ENCODE measurements around the gene PDLIM1.

The PDLIM1 gene

GRCh38 chr10:95264227-95265051 is 26.4 kb downstream of the PDLIM1 start:
- no peak overlapping the region for H3K27ac ChIP-seq

GRCh38 chr10:95263864-95264226 is 27.0 kb downstream of the PDLIM1 start:
- no peak overlapping the region for H3K27ac ChIP-seq
- no peak for TF ChIP-seq ZFX (IDR thresholded peaks at IDR 0.05; ENCODE audit: borderline replicate concordance)
- TF ChIP-seq, protein P1, sequence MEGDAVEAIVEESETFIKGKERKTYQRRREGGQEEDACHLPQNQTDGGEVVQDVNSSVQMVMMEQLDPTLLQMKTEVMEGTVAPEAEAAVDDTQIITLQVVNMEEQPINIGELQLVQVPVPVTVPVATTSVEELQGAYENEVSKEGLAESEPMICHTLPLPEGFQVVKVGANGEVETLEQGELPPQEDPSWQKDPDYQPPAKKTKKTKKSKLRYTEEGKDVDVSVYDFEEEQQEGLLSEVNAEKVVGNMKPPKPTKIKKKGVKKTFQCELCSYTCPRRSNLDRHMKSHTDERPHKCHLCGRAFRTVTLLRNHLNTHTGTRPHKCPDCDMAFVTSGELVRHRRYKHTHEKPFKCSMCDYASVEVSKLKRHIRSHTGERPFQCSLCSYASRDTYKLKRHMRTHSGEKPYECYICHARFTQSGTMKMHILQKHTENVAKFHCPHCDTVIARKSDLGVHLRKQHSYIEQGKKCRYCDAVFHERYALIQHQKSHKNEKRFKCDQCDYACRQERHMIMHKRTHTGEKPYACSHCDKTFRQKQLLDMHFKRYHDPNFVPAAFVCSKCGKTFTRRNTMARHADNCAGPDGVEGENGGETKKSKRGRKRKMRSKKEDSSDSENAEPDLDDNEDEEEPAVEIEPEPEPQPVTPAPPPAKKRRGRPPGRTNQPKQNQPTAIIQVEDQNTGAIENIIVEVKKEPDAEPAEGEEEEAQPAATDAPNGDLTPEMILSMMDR (IDR thresholded peaks at IDR 0.05), result no peak

More at GRCh38 chr10:95264227-95265051, 26.4 kb downstream of the PDLIM1 start:
- TF ChIP-seq ZFX (IDR thresholded peaks at IDR 0.05; ENCODE audit: borderline replicate concordance), result no peak
- TF ChIP-seq, protein P1 (IDR thresholded peaks at IDR 0.05), result no peak

- no peak overlapping the region for H3K27ac ChIP-seq
- no peak for TF ChIP-seq ZFX (IDR thresholded peaks at IDR 0.05; ENCODE audit: borderline replicate concordance)
- TF ChIP-seq, protein P1 (IDR thresholded peaks at IDR 0.05), result no peak
These were observed 27.9 kb downstream of the PDLIM1 start for GRCh38 chr10:95262763-95263518.

- no peak for TF ChIP-seq ZFX (IDR thresholded peaks at IDR 0.05; ENCODE audit: borderline replicate concordance)
- TF ChIP-seq, protein P1 (IDR thresholded peaks at IDR 0.05), result no peak
- no peak overlapping the region for H3K27ac ChIP-seq
These were observed 28.9 kb downstream of the PDLIM1 start for GRCh38 chr10:95261926-95262325.

GRCh38 chr10:95260909-95261552 is 29.8 kb downstream of the PDLIM1 start:
- H3K27ac ChIP-seq, result no peak overlapping the region
- TF ChIP-seq, protein P1 (IDR thresholded peaks at IDR 0.05), result no peak
- TF ChIP-seq ZFX (IDR thresholded peaks at IDR 0.05; ENCODE audit: borderline replicate concordance), result no peak

DNA sequence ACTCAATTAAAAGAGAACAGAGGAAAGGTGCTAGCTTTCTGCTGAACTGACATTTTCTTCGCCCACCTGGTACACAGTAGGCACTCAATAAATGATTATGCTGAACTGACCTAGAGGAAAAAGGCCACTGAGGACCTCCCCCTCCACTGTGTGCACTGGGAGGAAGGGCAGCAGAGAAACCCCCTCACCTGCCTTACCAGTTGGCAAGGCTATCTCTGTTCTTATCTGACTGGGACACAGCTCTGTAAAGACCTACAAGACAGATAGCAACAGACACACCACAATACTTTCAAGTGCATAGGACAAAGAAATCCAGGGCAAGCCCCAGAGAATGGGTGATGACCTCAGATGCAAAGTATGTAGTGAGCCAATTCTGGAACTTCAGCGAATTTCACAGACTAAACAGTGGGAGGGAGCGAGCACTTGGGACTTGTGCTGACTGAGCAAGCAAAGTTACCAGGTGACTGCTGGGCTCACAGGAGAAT is 30.4 kb downstream of the PDLIM1 start:
- no peak for TF ChIP-seq ZFX (IDR thresholded peaks at IDR 0.05; ENCODE audit: borderline replicate concordance)
- TF ChIP-seq, protein P1 (IDR thresholded peaks at IDR 0.05), result no peak
- no peak overlapping the region for H3K27ac ChIP-seq
